ENCODE data around the gene TTC24.

Gene TTC24

DNA sequence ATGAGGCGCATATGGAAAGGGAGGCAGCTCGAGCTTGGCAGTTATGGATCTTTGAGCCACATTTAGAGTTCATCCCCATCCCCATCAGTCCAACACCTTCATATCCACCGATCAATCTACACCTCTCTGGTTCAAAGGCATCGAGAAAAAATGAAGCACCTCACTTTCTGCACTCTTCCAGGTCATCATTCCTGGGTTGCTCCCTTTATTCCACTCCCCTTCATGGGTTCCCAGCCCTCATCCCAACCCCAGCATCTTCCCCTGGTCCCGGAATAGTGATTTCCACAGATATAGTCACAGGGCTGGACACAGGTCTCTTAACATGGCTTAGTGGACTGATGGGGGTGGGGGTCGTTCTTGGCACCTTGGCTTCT is 40.0 kb downstream of the TTC24 start:
- no peak for TF ChIP-seq EGR1 (IDR thresholded peaks at IDR 0.05)
- TF ChIP-seq CREB1 (IDR thresholded peaks at IDR 0.05; ENCODE audit: low read depth), result no peak
- TF ChIP-seq TCF12 (IDR thresholded peaks at IDR 0.05; ENCODE audit: low read depth), result no peak
- TF ChIP-seq TAF1 (IDR thresholded peaks at IDR 0.05; ENCODE audit: low read depth), result no peak
- no peak for TF ChIP-seq TEAD4 (IDR thresholded peaks at IDR 0.05)
- TF ChIP-seq, protein P1, sequence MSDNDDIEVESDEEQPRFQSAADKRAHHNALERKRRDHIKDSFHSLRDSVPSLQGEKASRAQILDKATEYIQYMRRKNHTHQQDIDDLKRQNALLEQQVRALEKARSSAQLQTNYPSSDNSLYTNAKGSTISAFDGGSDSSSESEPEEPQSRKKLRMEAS (IDR thresholded peaks at IDR 0.05), result no peak
- no peak for TF ChIP-seq USF1 (IDR thresholded peaks at IDR 0.05)

GRCh38 chr1:156622581-156623297 is 43.2 kb downstream of the TTC24 start:
- TF ChIP-seq, protein P2, sequence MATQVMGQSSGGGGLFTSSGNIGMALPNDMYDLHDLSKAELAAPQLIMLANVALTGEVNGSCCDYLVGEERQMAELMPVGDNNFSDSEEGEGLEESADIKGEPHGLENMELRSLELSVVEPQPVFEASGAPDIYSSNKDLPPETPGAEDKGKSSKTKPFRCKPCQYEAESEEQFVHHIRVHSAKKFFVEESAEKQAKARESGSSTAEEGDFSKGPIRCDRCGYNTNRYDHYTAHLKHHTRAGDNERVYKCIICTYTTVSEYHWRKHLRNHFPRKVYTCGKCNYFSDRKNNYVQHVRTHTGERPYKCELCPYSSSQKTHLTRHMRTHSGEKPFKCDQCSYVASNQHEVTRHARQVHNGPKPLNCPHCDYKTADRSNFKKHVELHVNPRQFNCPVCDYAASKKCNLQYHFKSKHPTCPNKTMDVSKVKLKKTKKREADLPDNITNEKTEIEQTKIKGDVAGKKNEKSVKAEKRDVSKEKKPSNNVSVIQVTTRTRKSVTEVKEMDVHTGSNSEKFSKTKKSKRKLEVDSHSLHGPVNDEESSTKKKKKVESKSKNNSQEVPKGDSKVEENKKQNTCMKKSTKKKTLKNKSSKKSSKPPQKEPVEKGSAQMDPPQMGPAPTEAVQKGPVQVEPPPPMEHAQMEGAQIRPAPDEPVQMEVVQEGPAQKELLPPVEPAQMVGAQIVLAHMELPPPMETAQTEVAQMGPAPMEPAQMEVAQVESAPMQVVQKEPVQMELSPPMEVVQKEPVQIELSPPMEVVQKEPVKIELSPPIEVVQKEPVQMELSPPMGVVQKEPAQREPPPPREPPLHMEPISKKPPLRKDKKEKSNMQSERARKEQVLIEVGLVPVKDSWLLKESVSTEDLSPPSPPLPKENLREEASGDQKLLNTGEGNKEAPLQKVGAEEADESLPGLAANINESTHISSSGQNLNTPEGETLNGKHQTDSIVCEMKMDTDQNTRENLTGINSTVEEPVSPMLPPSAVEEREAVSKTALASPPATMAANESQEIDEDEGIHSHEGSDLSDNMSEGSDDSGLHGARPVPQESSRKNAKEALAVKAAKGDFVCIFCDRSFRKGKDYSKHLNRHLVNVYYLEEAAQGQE (IDR thresholded peaks at IDR 0.05; ENCODE audit: low read depth), result no peak
- TF ChIP-seq YY1 (IDR thresholded peaks at IDR 0.05; ENCODE audit: low read depth), result no peak
- no peak for TF ChIP-seq CREB1 (IDR thresholded peaks at IDR 0.05; ENCODE audit: low read depth)
- no peak for TF ChIP-seq RAD21 (IDR thresholded peaks at IDR 0.05; ENCODE audit: low read depth)
- no peak for TF ChIP-seq EGR1 (IDR thresholded peaks at IDR 0.05)
- TF ChIP-seq, protein P1 (IDR thresholded peaks at IDR 0.05), result no peak
- TF ChIP-seq EP300 (IDR thresholded peaks at IDR 0.05; ENCODE audit: borderline replicate concordance), result no peak
- no peak for TF ChIP-seq USF1 (IDR thresholded peaks at IDR 0.05)
- no peak for TF ChIP-seq TCF12 (IDR thresholded peaks at IDR 0.05; ENCODE audit: low read depth)
- no peak for TF ChIP-seq NFIC (IDR thresholded peaks at IDR 0.05)
- no peak for TF ChIP-seq TEAD4 (IDR thresholded peaks at IDR 0.05)
- TF ChIP-seq ZBTB7A (IDR thresholded peaks at IDR 0.05; ENCODE audit: low read depth), result no peak
- TF ChIP-seq CEBPB (IDR thresholded peaks at IDR 0.05), result no peak
- TF ChIP-seq TAF1 (IDR thresholded peaks at IDR 0.05; ENCODE audit: low read depth), result no peak
- no peak for TF ChIP-seq FOXM1 (IDR thresholded peaks at IDR 0.05; ENCODE audit: borderline replicate concordance, low read depth)

GRCh38 chr1:156623946-156624813 is 44.7 kb downstream of the TTC24 start:
- no peak for TF ChIP-seq USF1 (IDR thresholded peaks at IDR 0.05)
- TF ChIP-seq FOXM1 (IDR thresholded peaks at IDR 0.05; ENCODE audit: borderline replicate concordance, low read depth), result no peak
- TF ChIP-seq, protein P1 (IDR thresholded peaks at IDR 0.05), result 0 out of 2 replicates have a peak, but pooled peaks have one; percentile 11

DNA sequence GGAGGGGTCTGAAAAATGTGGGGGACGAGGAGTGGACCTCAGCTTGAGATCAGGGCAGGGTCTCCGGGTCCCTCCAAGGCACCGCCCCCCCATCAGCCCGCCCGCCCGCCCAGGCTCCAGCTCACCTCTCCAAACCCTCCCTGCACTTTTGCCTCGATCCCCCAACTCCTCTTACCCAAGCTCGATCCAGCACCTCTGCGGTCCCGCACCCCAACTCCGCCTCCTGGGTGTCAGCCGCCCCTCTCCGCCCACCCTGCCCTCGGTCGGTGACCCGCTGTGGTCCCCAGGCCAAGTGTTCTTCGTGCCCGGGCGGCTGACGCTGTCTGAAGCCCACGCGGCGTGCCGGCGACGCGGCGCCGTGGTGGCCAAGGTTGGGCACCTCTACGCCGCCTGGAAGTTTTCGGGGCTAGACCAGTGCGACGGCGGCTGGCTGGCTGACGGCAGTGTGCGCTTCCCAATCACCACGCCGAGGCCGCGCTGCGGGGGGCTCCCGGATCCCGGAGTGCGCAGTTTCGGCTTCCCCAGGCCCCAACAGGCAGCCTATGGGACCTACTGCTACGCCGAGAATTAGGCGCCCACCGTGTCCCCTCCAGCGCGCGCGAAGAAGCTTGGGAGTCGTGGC is 45.4 kb downstream of the TTC24 start:
- TF ChIP-seq EP300 (IDR thresholded peaks at IDR 0.05; ENCODE audit: borderline replicate concordance) (no peak), TCF12 (IDR thresholded peaks at IDR 0.05; ENCODE audit: low read depth) (no peak), USF1 (IDR thresholded peaks at IDR 0.05) (no peak), TEAD4 (IDR thresholded peaks at IDR 0.05) (no peak), CEBPB (IDR thresholded peaks at IDR 0.05) (no peak), TAF1 (IDR thresholded peaks at IDR 0.05; ENCODE audit: low read depth) (no peak), YY1 (IDR thresholded peaks at IDR 0.05; ENCODE audit: low read depth) (no peak), ZBTB7A (IDR thresholded peaks at IDR 0.05; ENCODE audit: low read depth) (no peak), EGR1 (IDR thresholded peaks at IDR 0.05) (no peak), FOXM1 (IDR thresholded peaks at IDR 0.05; ENCODE audit: borderline replicate concordance, low read depth) (no peak), NFIC (IDR thresholded peaks at IDR 0.05) (no peak), CREB1 (IDR thresholded peaks at IDR 0.05; ENCODE audit: low read depth) (no peak), RAD21 (IDR thresholded peaks at IDR 0.05; ENCODE audit: low read depth) (no peak)
- TF ChIP-seq, protein P2 (IDR thresholded peaks at IDR 0.05; ENCODE audit: low read depth), result no peak
- TF ChIP-seq, protein P1 (IDR thresholded peaks at IDR 0.05), result no peak

Data from Ishikawa (cell line).